HG03280 (cell line): ENCODE results near the gene MAP3K15.

Experiments
- ATAC-seq: cut with Tn5 transposase; IDR thresholded peaks from one replicate; pipeline ENCODE4 v1.9.1; 2021; ENCODE audit warnings: mild to moderate bottlenecking, moderate library complexity; ENCODE audit not compliant: unreplicated experiment

MAP3K15 gene

DNA sequence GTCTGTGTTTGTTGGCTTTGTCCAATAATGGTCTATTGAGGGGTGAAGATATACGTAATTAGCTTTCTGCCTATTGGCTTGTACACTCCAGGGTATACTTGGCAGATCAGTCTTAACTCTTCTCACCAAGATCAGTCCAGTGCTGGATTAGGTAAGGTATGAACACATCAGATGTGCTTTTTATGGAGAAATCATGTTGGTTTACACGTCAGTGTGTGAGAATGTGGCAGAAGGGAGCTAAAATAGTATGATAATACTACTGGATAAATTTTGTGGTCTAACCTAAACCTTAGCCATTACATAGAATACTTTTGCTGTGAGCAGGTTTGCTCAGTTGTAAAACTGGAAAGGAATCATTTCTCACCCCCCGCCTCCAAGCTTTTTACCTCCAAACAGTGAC lies 167.4 kb downstream of the MAP3K15 start:
- ATAC-seq = no peak

DNA sequence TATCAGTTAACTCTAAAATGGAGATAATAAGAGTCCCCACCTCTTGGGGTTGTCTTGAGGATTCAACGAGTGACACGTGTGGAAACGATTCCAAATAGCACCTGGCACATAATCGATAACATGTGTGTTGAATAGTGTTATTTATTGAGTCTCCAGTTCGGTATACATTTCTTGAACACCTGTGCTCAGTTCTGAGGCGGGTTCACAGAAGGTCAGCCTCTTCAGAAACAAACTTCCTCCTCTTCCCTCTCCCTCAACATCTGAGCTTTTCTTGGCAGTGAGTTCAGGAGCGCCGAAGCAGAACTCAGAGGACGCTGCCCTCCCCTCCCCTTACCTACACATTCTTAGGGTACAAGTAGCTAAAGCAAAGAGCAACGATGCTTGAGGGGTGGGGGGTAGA lies 170.6 kb downstream of the MAP3K15 start:
- ATAC-seq = no peak

DNA sequence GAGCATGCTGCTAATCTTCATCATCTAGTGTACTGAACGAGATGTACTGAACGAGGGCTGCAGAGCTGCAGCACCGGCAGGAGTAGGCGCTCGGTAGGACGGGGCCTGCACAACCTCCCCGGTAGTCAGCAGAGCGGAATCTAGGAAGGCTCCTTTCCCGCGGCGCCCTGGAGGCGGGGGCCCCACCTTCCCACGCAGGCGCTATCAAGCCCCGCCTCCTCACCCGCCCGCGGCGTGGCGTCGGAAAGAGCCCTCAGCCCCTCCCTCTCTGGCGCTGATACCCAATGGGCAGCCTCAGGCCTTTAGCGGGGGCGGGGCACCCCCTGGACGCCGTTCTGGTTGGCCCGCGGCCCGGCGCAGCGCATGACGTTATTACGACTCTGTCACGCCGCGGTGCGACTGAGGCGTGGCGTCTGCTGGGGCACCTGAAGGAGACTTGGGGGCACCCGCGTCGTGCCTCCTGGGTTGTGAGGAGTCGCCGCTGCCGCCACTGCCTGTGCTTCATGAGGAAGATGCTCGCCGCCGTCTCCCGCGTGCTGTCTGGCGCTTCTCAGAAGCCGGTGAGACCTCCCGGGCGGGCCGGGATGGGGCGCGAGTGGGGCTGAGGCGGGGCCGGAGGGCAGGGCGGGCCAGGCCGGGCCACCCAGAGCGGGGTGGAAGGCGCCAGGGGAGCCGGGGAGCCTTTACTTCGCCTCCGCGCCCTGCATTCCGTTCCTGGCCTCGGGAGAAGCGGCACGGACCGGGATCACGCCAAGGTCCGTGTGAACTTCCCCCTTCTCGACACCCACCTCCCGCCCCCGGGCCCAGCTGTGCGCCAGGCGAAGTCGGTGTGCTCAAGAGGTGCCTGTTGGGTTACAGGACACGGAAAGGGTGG lies 171.5 kb downstream of the MAP3K15 start, which contains the start of gene PDHA1:
Gene PDHA1, plus strand, starts transcription at position 393 of the 874 bp plus-strand sequence. Its CDS starts 111 bp downstream, at position 504.
- peak; percentile 99 for ATAC-seq

DNA sequence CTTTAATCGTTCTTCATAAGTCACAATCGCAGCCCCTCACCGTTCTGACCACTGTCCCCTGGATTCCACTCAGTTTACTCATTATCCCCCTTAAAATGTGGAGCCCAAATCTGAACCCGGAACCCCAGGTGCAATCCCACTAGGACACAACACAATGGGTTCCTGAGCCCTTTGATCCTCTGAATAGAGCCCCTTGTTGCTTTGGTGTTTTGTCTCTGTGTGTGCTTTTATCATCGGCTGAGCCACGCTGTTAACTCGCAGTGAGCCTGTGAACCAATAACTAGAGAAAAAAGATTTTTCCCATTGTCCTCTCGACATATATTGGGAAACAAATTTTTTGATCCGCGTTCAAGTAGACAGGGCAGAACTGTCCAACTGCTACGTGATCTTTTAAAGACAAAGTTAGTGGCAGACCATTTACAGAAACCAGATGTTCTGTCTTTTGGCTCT lies 172.2 kb downstream of the MAP3K15 start:
- no peak for ATAC-seq

DNA sequence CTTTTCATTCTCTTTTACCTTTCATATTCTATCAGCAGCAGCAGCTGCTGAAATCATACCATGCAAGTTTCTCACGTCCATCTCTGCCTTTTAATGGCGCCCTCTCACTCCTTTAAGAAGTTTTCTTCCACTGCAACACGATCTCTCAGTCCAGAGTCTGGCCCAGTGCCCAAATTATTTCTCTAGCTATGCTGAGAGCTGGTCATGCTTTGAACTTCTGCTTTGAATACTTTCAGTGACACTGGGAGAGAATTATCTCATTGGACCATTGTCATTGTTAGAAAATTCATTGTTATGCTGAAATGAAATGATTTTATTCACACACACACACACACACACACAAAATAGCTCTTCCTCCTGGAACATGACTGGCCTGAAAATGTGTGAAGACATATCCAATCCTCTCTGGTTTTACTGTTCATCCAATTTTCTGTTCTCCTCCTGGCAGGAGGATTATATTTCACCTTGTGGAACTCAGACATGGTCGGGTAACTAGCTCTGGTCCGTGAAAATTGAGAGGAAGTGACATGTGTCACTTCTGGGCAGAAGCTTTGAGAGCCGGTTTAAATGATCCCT lies 172.9 kb downstream of the MAP3K15 start:
- no peak for ATAC-seq

DNA sequence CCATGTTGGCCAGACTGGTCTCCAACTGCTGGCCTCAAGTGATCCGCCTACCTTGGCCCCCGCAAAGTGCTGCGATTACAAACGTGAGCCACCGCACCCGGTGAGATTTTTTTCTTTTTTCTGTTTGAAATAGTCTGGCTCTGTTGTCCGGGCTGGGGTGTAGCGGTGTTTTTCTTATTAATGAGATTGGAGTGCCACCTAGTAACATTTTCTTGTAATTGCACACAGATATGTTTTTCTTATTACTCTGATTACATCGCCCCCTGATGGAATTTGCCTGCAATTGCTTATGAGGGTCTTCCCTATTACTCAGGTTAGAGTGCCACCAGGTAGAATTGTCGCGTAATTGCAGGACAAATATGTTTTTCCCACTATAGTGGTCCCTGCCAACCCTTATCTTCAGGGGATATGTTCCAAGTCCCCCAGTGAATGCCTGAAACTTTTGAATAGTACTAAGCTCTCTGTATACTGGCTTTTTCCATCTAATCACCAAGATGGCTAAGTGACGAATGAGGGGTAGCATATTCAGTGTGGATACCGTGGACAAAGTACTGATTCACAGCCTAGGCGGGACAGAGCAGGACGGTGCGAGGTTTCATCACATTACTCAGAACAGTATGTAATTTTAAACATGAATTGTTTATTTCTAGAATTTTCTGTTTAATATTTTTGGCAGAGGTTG lies 180.2 kb downstream of the MAP3K15 start:
- no peak for ATAC-seq

DNA sequence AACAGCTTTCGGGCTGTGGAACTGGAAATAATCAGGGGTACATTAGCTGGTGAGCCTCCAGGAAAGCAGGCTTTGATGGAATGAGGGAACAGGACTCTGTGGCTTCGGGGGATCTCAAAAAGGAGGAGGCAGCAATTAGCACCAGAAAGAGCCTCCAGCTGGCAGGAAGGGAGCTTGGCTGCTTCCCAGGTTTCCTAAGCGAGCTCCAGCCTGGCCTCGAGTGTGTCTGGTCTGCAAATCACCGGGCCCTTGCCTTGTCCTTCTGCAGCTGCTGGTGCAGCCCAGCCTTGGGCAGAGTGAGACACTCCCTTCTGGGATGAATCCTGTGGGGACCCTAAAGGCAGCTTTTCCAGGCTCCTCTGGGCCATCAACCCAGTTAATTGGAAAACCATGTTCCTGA lies 182.3 kb downstream of the MAP3K15 start:
- ATAC-seq = no peak

DNA sequence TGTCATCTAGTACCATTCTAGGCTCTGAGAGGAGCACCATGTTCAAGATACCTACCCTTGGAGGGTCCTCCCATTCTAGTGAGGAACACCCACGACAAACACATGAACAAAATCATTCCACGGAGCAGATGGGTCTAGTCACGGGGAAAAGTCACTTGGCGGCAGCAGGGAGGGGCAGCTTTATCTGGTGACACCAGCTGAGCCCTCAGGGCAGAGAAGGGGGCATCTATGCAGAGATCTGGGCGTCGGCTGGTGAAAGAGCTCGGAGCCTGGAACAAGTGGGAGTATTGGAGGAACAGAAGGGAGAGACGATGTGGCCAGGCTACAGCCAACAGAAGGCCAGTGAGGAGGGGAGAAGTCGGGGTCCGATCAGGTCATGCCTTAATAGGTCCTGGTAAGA lies 183.5 kb downstream of the MAP3K15 start:
- no peak for ATAC-seq

DNA sequence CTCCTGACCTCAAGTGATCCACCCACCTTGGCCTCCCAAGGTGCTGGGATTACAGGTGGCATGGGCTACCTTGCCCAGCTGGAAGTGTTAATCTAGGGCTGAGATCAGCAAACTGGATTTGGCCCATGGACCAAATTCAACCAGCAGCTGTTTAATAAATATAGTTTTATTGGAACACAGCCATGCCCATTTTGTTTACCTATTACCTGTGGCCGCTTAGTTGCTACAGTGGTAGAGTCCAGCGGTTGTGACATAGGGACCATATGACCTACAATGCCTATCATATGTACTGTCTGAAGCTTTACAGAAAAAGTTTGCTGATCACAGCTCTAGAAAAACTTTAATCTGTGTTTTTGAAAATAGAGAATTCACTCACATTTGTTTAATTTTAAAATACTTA lies 188.7 kb downstream of the MAP3K15 start:
- ATAC-seq = no peak
